ENCODE data around the gene PPIH.
A peak's percentile ranks its signal among the peaks of the same experiment; 100 is the strongest.

The PPIH gene

DNA sequence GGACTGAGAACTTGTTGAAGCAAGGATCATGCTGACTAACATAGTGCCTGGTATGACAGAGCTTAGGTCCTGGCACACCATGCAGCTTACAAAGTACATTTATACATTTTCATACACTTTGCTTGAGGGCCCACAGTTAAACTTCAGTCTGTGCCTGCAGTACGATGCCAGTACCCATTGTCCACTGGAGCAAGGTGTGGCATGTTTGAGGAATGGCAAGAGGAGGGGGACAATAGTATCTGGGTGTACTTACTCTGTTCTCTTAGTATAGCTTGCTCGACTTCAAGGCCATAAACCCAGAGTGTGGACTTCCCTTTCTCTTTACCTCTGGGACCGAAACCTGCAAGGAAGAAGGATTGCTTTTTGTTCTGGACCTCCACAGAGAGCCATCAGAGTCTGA lies 17.2 kb downstream of the PPIH start:
- no peak overlapping the region for H3K4me3 ChIP-seq (ENCODE audit: low read depth, low read length)
- TF ChIP-seq, protein P1, sequence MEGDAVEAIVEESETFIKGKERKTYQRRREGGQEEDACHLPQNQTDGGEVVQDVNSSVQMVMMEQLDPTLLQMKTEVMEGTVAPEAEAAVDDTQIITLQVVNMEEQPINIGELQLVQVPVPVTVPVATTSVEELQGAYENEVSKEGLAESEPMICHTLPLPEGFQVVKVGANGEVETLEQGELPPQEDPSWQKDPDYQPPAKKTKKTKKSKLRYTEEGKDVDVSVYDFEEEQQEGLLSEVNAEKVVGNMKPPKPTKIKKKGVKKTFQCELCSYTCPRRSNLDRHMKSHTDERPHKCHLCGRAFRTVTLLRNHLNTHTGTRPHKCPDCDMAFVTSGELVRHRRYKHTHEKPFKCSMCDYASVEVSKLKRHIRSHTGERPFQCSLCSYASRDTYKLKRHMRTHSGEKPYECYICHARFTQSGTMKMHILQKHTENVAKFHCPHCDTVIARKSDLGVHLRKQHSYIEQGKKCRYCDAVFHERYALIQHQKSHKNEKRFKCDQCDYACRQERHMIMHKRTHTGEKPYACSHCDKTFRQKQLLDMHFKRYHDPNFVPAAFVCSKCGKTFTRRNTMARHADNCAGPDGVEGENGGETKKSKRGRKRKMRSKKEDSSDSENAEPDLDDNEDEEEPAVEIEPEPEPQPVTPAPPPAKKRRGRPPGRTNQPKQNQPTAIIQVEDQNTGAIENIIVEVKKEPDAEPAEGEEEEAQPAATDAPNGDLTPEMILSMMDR (IDR thresholded peaks at IDR 0.05; ENCODE audit: borderline replicate concordance, insufficient read depth, low read depth, low read length) = no peak

DNA sequence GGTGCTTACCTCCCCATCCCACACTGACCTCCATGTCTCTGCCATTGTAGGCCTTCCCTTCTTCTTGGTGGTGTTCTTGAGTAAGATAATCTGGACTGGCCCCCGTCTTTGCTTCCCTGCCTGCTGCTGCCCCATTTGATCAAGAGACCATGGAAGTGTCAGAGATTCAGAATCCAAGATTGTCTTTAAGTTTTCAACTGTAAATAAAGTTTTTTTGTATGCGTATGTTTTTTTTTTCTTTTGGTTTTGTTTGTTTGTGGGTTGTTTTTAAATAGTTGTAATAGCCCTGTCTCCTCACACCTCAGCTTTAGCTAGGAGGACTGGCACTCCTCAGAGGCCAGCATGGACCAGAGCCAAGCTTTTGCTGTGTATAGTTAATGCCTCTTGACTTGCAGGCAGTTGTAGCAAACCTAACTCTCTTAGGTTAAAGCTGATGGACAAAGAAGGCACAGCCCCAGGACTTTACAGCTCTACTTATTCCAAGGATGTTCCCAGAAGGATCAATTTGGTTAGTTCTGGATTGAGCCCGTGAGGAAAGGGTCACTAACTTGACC lies 18.4 kb downstream of the PPIH start:
- no peak overlapping the region for H3K4me3 ChIP-seq (ENCODE audit: low read depth, low read length)
- TF ChIP-seq, protein P1 (IDR thresholded peaks at IDR 0.05; ENCODE audit: borderline replicate concordance, insufficient read depth, low read depth, low read length) = no peak

DNA sequence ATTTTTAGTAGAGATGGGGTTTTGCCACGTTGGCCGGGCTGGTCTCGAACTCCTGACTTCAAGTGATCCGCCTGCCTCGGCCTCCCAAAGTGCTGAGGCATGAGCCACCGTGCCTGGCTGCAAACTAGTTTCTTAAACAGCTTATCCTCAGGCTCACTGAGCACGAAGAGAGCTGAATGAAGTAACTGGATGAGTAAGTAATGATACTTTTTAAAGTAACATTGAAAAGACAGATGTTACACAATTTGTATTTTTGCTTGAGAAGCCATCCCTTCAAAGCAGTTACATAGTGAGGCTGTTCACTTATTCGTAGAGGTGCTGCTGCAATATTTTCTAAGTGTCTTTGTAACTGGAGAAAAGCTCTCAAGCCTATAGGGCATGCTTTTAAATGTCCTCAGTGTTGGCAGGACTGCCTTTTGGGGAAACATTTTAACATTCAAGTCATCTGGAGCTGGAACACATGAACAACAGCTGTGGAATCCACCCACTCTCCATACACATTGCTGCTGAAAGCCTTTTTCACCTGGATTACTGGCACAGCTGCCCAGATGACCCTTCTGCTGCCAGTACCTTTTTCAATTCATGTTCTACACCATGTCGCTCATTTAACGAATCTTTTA lies 21.3 kb downstream of the PPIH start:
- no peak overlapping the region for H3K4me3 ChIP-seq (ENCODE audit: low read depth, low read length)
- TF ChIP-seq, protein P1 (IDR thresholded peaks at IDR 0.05; ENCODE audit: borderline replicate concordance, insufficient read depth, low read depth, low read length) = no peak

DNA sequence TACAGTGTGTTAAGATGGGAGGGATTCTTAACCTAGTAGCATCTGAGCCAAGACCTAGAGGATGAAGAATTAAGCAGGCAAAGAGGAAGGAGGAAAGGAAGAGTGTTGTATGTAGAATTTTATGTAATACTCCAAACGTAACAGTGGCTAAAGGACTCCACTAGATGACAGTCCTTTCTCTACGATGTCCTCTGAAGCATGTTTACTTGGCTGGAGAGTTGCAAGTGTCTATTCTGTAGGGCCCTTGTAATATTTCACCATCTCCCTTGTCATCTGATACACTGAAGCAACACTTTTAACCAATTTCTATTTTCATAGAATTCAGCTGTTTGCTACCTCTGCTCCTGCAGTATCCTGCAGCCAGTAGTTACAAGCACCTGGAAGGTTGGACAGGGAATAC lies 21.8 kb downstream of the PPIH start:
- H3K4me3 ChIP-seq (ENCODE audit: low read depth, low read length) = no peak overlapping the region
- TF ChIP-seq, protein P1 (IDR thresholded peaks at IDR 0.05; ENCODE audit: borderline replicate concordance, insufficient read depth, low read depth, low read length) = no peak

DNA sequence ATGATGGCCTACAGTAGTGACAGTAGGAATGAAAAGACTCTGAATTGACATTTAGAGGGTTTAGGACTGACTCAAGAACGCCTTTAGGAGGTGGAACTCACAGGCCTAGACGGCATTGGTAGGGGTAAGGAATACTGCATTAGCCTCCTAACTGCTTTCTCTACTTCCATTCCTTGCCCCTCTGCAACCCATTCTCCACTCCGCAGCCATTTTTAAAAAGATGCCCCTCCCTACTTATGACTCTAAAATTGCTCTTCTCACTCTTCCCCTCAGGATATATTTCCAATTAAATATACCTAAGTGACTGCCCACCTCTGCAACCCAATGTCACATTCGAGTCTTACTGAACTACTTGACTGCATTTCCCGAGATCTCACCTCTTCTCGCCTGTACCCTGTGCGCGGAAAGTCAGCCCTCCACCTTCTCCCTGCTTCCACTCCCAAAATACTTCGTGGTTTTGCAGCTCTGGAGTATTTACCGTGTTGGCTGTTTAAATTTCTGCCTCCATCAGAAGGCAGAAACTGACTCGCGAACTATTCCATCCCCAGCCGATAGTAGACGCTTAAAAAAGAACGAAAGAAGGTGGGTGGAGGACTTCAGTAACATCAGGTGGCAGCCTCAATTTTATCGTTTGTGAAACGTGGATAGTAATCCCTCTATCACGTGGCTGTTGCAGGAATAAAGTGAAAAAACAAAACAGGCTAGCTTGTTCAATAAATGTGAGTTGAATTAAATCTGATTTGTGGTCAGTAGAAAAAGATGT lies 22.9 kb downstream of the PPIH start:
- peak overlapping the region; percentile 62 for H3K4me3 ChIP-seq (ENCODE audit: low read depth, low read length)
- TF ChIP-seq, protein P1 (IDR thresholded peaks at IDR 0.05; ENCODE audit: borderline replicate concordance, insufficient read depth, low read depth, low read length) = no peak

DNA sequence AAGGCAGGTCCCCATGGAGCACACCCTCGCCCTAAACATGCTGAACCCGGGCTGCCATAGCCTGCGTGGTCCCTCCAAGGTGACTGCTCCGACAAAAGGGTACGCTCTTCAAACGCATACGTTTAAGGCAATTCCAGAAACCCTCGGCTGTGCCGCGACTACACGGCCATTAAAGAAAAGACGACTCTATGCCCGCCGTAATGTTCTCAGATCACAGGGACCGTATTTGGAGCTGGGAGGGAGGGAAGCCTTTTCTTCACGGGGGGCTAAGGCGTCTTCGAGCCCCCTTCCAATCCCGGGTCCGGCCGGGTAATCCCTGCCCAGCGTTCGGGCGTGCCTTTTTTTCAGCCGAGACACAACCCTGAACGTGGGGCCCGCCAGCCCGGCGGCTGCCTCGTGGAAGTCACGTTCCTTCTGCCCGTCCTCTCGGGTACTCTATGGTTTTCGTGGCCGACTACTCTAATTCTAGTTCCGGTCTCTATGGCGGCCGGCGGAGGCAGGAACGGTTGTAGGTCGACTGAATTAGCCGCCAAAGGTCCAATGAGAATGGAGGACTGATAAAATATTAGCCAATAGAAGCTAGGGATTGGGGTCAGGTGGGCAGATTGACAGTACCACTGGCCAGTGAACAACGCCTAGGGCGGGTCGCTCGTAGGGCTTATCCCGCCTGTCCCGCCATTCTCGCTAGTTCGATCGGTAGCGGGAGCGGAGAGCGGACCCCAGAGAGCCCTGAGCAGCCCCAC lies 23.7 kb downstream of the PPIH start, which contains the start of gene YBX1:
Gene YBX1 (plus strand): TSS at position 678 of the 743 bp plus-strand sequence. CDS start 148 bp downstream, outside the sequence.
- H3K4me3 ChIP-seq (ENCODE audit: low read depth, low read length) = peak within 1 kb of the TSS; percentile 71
- TF ChIP-seq, protein P1 (IDR thresholded peaks at IDR 0.05; ENCODE audit: borderline replicate concordance, insufficient read depth, low read depth, low read length) = no peak

DNA sequence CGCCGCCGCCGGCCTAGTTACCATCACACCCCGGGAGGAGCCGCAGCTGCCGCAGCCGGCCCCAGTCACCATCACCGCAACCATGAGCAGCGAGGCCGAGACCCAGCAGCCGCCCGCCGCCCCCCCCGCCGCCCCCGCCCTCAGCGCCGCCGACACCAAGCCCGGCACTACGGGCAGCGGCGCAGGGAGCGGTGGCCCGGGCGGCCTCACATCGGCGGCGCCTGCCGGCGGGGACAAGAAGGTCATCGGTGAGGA lies 24.2 kb downstream of the PPIH start:
- H3K4me3 ChIP-seq (ENCODE audit: low read depth, low read length) = peak overlapping the region; percentile 71
